ENCODE results near the gene TMEM161B.
"Not testable (repeated sequence)": the region's sequence is repeated elsewhere in the genome, so short reads cannot be mapped to it uniquely, and the experiment has no call there.

The TMEM161B gene

GRCh38 chr5:88248094-88248493 is 20.6 kb downstream of the TMEM161B start:
- H3K4me1 ChIP-seq (ENCODE audit: control insufficient read depth, insufficient read depth, low read length) = peaks cover 37% of the 10 kb centered on the region

GRCh38 chr5:88245893-88246244 is 22.8 kb downstream of the TMEM161B start:
- Histone ChIP-seq H3K27me3 (ENCODE audit: control insufficient read depth, insufficient read depth, low read length) (no peaks in the 10 kb centered on the region), H3K4me1 (ENCODE audit: control insufficient read depth, insufficient read depth, low read length) (peaks cover 44% of the 10 kb centered on the region), H3K4me3 (ENCODE audit: low read depth, low read length) (no peak overlapping the region), H3K9me3 (ENCODE audit: control insufficient read depth, insufficient read depth, low read length) (no peaks in the 10 kb centered on the region), H3K36me3 (ENCODE audit: control insufficient read depth, insufficient read depth, low read length) (no peaks in the 10 kb centered on the region), H3K9ac (ENCODE audit: low read depth, low read length) (no peak overlapping the region)

More at GRCh38 chr5:88248094-88248493, 20.6 kb downstream of the TMEM161B start:
- Histone ChIP-seq H3K36me3 (ENCODE audit: control insufficient read depth, insufficient read depth, low read length) (no peaks in the 10 kb centered on the region), H3K4me3 (ENCODE audit: low read depth, low read length) (no peak overlapping the region), H3K9me3 (ENCODE audit: control insufficient read depth, insufficient read depth, low read length) (no peaks in the 10 kb centered on the region), H3K9ac (ENCODE audit: low read depth, low read length) (no peak overlapping the region), H3K27me3 (ENCODE audit: control insufficient read depth, insufficient read depth, low read length) (no peaks in the 10 kb centered on the region)

GRCh38 chr5:88245241-88245892 is 23.3 kb downstream of the TMEM161B start:
- Histone ChIP-seq H3K4me1 (ENCODE audit: control insufficient read depth, insufficient read depth, low read length) (peaks cover 44% of the 10 kb centered on the region), H3K9ac (ENCODE audit: low read depth, low read length) (no peak overlapping the region), H3K36me3 (ENCODE audit: control insufficient read depth, insufficient read depth, low read length) (no peaks in the 10 kb centered on the region), H3K4me3 (ENCODE audit: low read depth, low read length) (no peak overlapping the region), H3K9me3 (ENCODE audit: control insufficient read depth, insufficient read depth, low read length) (no peaks in the 10 kb centered on the region), H3K27me3 (ENCODE audit: control insufficient read depth, insufficient read depth, low read length) (no peaks in the 10 kb centered on the region)

- peaks cover 44% of the 10 kb centered on the region for H3K4me1 ChIP-seq (ENCODE audit: control insufficient read depth, insufficient read depth, low read length)
- H3K9ac ChIP-seq (ENCODE audit: low read depth, low read length) = no peak overlapping the region
- no peak overlapping the region for H3K4me3 ChIP-seq (ENCODE audit: low read depth, low read length)
- no peaks in the 10 kb centered on the region for H3K27me3 ChIP-seq (ENCODE audit: control insufficient read depth, insufficient read depth, low read length)
- H3K9me3 ChIP-seq (ENCODE audit: control insufficient read depth, insufficient read depth, low read length) = no peaks in the 10 kb centered on the region
- H3K36me3 ChIP-seq (ENCODE audit: control insufficient read depth, insufficient read depth, low read length) = no peaks in the 10 kb centered on the region
Measured at GRCh38 chr5:88244686-88245085, 24.0 kb downstream of the TMEM161B start.

- H3K9ac ChIP-seq (ENCODE audit: low read depth, low read length); H3K27me3 ChIP-seq (ENCODE audit: control insufficient read depth, insufficient read depth, low read length); H3K9me3 ChIP-seq (ENCODE audit: control insufficient read depth, insufficient read depth, low read length); H3K36me3 ChIP-seq (ENCODE audit: control insufficient read depth, insufficient read depth, low read length); H3K4me3 ChIP-seq (ENCODE audit: low read depth, low read length): not testable (repeated sequence)
- peaks cover 36% of the 10 kb centered on the region for H3K4me1 ChIP-seq (ENCODE audit: control insufficient read depth, insufficient read depth, low read length)
Measured at GRCh38 chr5:88243493-88243892, 25.2 kb downstream of the TMEM161B start.

- Histone ChIP-seq H3K4me3 (ENCODE audit: low read depth, low read length) (no peak overlapping the region), H3K36me3 (ENCODE audit: control insufficient read depth, insufficient read depth, low read length) (no peaks in the 10 kb centered on the region), H3K27me3 (ENCODE audit: control insufficient read depth, insufficient read depth, low read length) (no peaks in the 10 kb centered on the region), H3K9me3 (ENCODE audit: control insufficient read depth, insufficient read depth, low read length) (no peaks in the 10 kb centered on the region), H3K4me1 (ENCODE audit: control insufficient read depth, insufficient read depth, low read length) (peaks cover 24% of the 10 kb centered on the region), H3K9ac (ENCODE audit: low read depth, low read length) (no peak overlapping the region)
Measured at GRCh38 chr5:88238732-88239131, 29.9 kb downstream of the TMEM161B start.

- H3K4me1 ChIP-seq (ENCODE audit: control insufficient read depth, insufficient read depth, low read length) = peaks cover 18% of the 10 kb centered on the region
Measured at GRCh38 chr5:88236866-88237642, 31.6 kb downstream of the TMEM161B start.

GRCh38 chr5:88235828-88236227 is 32.8 kb downstream of the TMEM161B start:
- H3K9ac ChIP-seq (ENCODE audit: low read depth, low read length) = no peak overlapping the region
- no peaks in the 10 kb centered on the region for H3K27me3 ChIP-seq (ENCODE audit: control insufficient read depth, insufficient read depth, low read length)
- peaks cover 14% of the 10 kb centered on the region for H3K4me1 ChIP-seq (ENCODE audit: control insufficient read depth, insufficient read depth, low read length)
- no peaks in the 10 kb centered on the region for H3K36me3 ChIP-seq (ENCODE audit: control insufficient read depth, insufficient read depth, low read length)
- H3K9me3 ChIP-seq (ENCODE audit: control insufficient read depth, insufficient read depth, low read length) = peaks cover 4% of the 10 kb centered on the region
- H3K4me3 ChIP-seq (ENCODE audit: low read depth, low read length) = no peak overlapping the region

More at GRCh38 chr5:88236866-88237642, 31.6 kb downstream of the TMEM161B start:
- no peak overlapping the region for H3K4me3 ChIP-seq (ENCODE audit: low read depth, low read length)
- no peaks in the 10 kb centered on the region for H3K36me3 ChIP-seq (ENCODE audit: control insufficient read depth, insufficient read depth, low read length)
- no peak overlapping the region for H3K9ac ChIP-seq (ENCODE audit: low read depth, low read length)
- no peaks in the 10 kb centered on the region for H3K27me3 ChIP-seq (ENCODE audit: control insufficient read depth, insufficient read depth, low read length)
- no peaks in the 10 kb centered on the region for H3K9me3 ChIP-seq (ENCODE audit: control insufficient read depth, insufficient read depth, low read length)

- Histone ChIP-seq H3K9me3 (ENCODE audit: control insufficient read depth, insufficient read depth, low read length) (peaks cover 4% of the 10 kb centered on the region), H3K27me3 (ENCODE audit: control insufficient read depth, insufficient read depth, low read length) (no peaks in the 10 kb centered on the region), H3K9ac (ENCODE audit: low read depth, low read length) (no peak overlapping the region), H3K4me3 (ENCODE audit: low read depth, low read length) (no peak overlapping the region), H3K4me1 (ENCODE audit: control insufficient read depth, insufficient read depth, low read length) (peaks cover 18% of the 10 kb centered on the region), H3K36me3 (ENCODE audit: control insufficient read depth, insufficient read depth, low read length) (no peaks in the 10 kb centered on the region)
Measured at GRCh38 chr5:88235346-88235745, 33.3 kb downstream of the TMEM161B start.

GRCh38 chr5:88230546-88231066 is 38.0 kb downstream of the TMEM161B start:
- Histone ChIP-seq H3K4me3 (ENCODE audit: low read depth, low read length) (no peak overlapping the region), H3K9ac (ENCODE audit: low read depth, low read length) (no peak overlapping the region), H3K36me3 (ENCODE audit: control insufficient read depth, insufficient read depth, low read length) (no peaks in the 10 kb centered on the region), H3K9me3 (ENCODE audit: control insufficient read depth, insufficient read depth, low read length) (peaks cover 4% of the 10 kb centered on the region), H3K27me3 (ENCODE audit: control insufficient read depth, insufficient read depth, low read length) (no peaks in the 10 kb centered on the region), H3K4me1 (ENCODE audit: control insufficient read depth, insufficient read depth, low read length) (peaks cover 15% of the 10 kb centered on the region)

- no peaks in the 10 kb centered on the region for H3K36me3 ChIP-seq (ENCODE audit: control insufficient read depth, insufficient read depth, low read length)
- peaks cover 4% of the 10 kb centered on the region for H3K9me3 ChIP-seq (ENCODE audit: control insufficient read depth, insufficient read depth, low read length)
- H3K4me1 ChIP-seq (ENCODE audit: control insufficient read depth, insufficient read depth, low read length) = peaks cover 10% of the 10 kb centered on the region
- no peak overlapping the region for H3K9ac ChIP-seq (ENCODE audit: low read depth, low read length)
- no peaks in the 10 kb centered on the region for H3K27me3 ChIP-seq (ENCODE audit: control insufficient read depth, insufficient read depth, low read length)
- no peak overlapping the region for H3K4me3 ChIP-seq (ENCODE audit: low read depth, low read length)
Measured at GRCh38 chr5:88226881-88227450, 41.7 kb downstream of the TMEM161B start.

GRCh38 chr5:88214655-88215054 is 54.0 kb downstream of the TMEM161B start:
- H3K9me3 ChIP-seq (ENCODE audit: control insufficient read depth, insufficient read depth, low read length) = no peaks in the 10 kb centered on the region
- no peak overlapping the region for H3K4me3 ChIP-seq (ENCODE audit: low read depth, low read length)
- no peaks in the 10 kb centered on the region for H3K27me3 ChIP-seq (ENCODE audit: control insufficient read depth, insufficient read depth, low read length)
- H3K9ac ChIP-seq (ENCODE audit: low read depth, low read length) = no peak overlapping the region
- no peaks in the 10 kb centered on the region for H3K36me3 ChIP-seq (ENCODE audit: control insufficient read depth, insufficient read depth, low read length)
- no peaks in the 10 kb centered on the region for H3K4me1 ChIP-seq (ENCODE audit: control insufficient read depth, insufficient read depth, low read length)
